Skeletal muscle tissue (tissue), 4 donors: ENCODE results near the gene SOBP. TPM values are rescaled to one million over a fixed set of nuclear protein-coding genes. Genes with fewer than 3 reads are reported as not detected.
"Not testable (repeated sequence)": the region's sequence is repeated elsewhere in the genome, so short reads cannot be mapped to it uniquely, and the experiment has no call there.

ENCODE experiments used
- H3K27ac ChIP-seq: one replicate; pipeline ENCODE4 v1.7.0; 2013; ENCODE audit warnings: mild to moderate bottlenecking, low read depth, low read length, inconsistent platforms
- H3K27me3 ChIP-seq, 3 donors: one replicate each; pipeline ENCODE4 v1.7.0; 2013; ENCODE audit warnings: low read length in 3 of 3; ENCODE audit not compliant: control insufficient read depth in 3 of 3, insufficient read depth in 3 of 3
- H3K36me3 ChIP-seq, 3 donors: one replicate each; pipeline ENCODE4 v1.7.0; 2013; ENCODE audit warnings: low read length in 3 of 3; ENCODE audit not compliant: control insufficient read depth in 3 of 3, insufficient read depth in 3 of 3
- H3K4me1 ChIP-seq, 3 donors: one replicate each; pipeline ENCODE4 v1.7.0; 2013; ENCODE audit warnings: low read length in 3 of 3, mild to moderate bottlenecking in 3 of 3; ENCODE audit not compliant: control insufficient read depth in 3 of 3, insufficient read depth in 3 of 3
- H3K4me3 ChIP-seq, 3 donors: one replicate each; pipeline ENCODE4 v1.7.0; 2013; ENCODE audit warnings: low read length in 3 of 3
- H3K9ac ChIP-seq, 3 donors: one replicate each; pipeline ENCODE4 v1.7.0; 2013; ENCODE audit warnings: low read length in 3 of 3, mild to moderate bottlenecking in 3 of 3, moderate library complexity in 2 of 3, low read depth in 1 of 3
- H3K9me3 ChIP-seq, 3 donors: one replicate each; pipeline ENCODE4 v1.7.0; 2013; ENCODE audit warnings: low read length in 3 of 3; ENCODE audit not compliant: control insufficient read depth in 3 of 3
- total RNA-seq: library from RNA; depleted of rRNA; stranded (reverse); fragments of >200 nt; gene quantifications from one replicate; pipeline ENCODE4 v1.2.3, GENCODE V29; 2014
- donor health status: Osteomylitis.

SOBP gene
- total RNA-seq, 1 donor from 2014 or later: 20.4 TPM

DNA sequence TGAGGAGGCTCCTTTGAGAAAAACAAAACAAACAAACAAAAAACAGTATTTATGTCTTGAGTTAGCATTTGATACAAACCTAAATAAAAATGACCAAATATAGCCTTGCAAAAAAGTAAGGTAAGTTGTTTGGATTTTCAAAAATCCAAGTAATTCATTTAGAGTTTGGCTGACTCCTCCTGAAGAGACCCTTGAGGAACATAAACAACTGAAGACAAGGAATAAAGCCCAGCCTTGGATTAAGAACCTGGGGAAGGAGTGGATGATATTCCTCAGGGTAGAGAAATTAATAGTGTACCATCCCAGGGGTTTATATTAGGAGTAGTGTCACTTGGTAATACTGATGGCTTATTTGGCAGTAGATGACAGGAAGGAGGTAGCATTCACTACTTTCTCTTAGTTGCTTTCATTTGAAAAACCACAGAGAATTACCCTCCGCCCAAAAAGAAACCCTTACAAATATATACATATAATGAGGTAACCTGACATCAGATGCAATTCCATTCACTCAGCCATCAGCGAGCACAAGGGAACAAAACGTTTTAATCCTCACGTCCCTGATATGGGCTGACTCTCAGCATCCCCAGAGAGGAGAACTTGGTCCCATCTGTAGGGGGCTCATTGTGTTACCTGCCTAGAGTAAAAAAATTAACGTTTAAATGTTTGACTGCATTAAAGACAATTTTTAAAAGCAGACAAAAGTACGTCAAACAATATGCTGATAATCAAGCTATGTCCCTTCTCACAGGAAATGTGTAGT, 57.0 kb downstream of the SOBP start:
- peaks cover 0 to 5% (median 0%) of the 10 kb centered on the region in 3 donors for H3K36me3 ChIP-seq
- H3K4me1 ChIP-seq: peaks cover 9 to 23% (median 16%) of the 10 kb centered on the region in 3 donors
- H3K9me3 ChIP-seq: no peaks in the 10 kb centered on the region
- no peaks in the 10 kb centered on the region for H3K27me3 ChIP-seq
- no peak overlapping the region for H3K9ac ChIP-seq
- no peak overlapping the region for H3K27ac ChIP-seq
- H3K4me3 ChIP-seq: no peak overlapping the region

DNA sequence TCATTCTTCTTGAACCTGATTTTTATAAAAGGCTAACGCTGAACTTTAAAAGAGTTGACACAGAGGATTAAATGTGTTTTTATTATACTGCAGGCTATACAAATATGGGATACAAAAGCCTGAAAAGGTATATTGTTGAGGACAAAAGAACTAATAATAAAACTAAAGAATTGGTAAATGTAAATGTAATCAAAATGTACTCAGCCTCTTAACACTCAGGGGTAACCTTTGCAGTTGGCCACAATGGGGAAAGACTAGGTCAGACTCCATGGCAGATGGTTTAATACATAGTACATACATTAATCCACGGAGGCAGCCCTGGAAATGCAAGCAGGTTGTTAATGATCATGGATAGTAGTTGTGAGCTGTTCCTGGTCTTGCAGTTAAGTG, 57.5 kb downstream of the SOBP start:
- H3K27ac ChIP-seq: no peak overlapping the region
- peaks cover 0 to 5% (median 0%) of the 10 kb centered on the region in 3 donors for H3K36me3 ChIP-seq
- H3K4me1 ChIP-seq: peaks cover 6 to 18% (median 11%) of the 10 kb centered on the region in 3 donors
- H3K9ac ChIP-seq: no peak overlapping the region
- H3K9me3 ChIP-seq: no peaks in the 10 kb centered on the region
- H3K4me3 ChIP-seq: no peak overlapping the region
- no peaks in the 10 kb centered on the region for H3K27me3 ChIP-seq

DNA sequence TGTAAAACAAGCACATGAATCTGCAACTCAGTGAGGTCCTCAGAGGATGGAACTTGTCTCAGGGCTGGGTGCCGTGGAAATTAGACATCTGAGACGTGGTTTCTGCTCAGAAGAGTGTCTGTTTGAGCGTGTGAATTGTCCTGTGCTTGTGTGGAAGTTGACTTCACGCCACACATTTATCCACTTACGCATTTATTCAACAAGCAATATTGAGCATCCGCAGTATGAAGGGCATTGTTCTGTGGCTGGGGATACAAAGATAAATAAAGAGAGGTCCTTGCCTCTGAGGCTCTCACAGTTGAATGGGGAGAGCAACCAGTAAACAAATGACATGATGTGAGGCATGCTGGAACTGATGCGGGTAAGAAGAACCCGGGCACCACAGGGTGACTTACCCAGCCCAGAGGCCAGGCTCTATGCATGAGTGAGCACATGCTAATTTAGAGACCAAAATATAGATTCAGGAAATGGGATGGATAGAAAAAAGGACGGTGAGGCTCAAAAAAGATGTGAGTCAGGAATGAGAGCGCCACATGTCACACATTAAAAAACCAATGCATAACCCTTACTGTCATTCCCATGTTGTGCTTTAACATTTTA, 60.4 kb downstream of the SOBP start:
- Histone ChIP-seq H3K27me3 (no peaks in the 10 kb centered on the region), H3K9me3 (no peaks in the 10 kb centered on the region), H3K4me3 (no peak overlapping the region)

DNA sequence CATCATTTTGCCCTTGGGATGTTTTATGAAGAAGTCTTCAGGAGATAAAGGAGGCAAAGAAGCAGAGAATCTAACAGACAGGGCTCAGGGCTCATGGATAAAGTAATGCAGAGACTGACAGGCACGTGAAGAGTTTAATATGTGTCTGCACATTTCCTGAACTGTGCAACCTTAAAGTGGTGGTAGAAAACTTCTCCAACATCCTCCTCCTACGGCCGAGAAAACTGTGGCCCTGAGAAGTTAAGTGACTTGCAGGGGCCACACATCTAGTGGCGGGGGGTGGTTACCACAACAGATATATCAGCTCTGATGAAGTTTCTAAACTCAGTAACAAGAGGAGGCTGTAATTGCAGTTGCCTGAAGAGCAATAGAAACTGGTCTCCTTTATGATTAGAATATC, 61.0 kb downstream of the SOBP start:
- Histone ChIP-seq H3K27me3 (no peaks in the 10 kb centered on the region), H3K4me1 (peaks cover 0 to under 1% (median 0%) of the 10 kb centered on the region in 3 donors), H3K27ac (no peak overlapping the region), H3K4me3 (no peak overlapping the region), H3K36me3 (peaks cover 0 to 5% (median 5%) of the 10 kb centered on the region in 3 donors), H3K9me3 (no peaks in the 10 kb centered on the region), H3K9ac (no peak overlapping the region)

More for the DNA sequence above, 60.4 kb downstream of the SOBP start:
- H3K36me3 ChIP-seq: peaks cover 0 to 5% (median 4%) of the 10 kb centered on the region in 3 donors
- no peak overlapping the region for H3K27ac ChIP-seq
- H3K4me1 ChIP-seq: peaks cover 0 to 6% (median 0%) of the 10 kb centered on the region in 3 donors
- no peak overlapping the region for H3K9ac ChIP-seq

DNA sequence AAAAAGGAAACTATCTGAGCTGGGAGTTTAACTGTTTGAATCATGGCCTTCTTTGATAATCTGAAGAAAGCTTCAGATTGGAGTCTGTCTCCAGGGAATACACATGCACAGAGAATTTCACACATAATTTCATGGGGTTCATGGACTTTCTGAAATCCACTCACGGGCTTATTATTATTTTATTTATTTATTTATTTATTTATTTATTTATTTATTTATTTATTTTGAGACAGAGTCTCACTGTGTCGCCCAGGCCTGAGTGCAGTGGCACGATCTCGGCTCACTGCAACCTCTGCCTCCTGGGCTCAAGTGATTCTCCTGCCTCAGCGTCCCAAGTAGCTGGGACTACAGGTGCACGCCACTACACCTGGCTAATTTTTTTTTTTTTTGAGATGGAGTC, 63.2 kb downstream of the SOBP start:
- not testable (repeated sequence) for H3K4me1 ChIP-seq, H3K27ac ChIP-seq, H3K4me3 ChIP-seq, H3K9me3 ChIP-seq, H3K36me3 ChIP-seq, H3K27me3 ChIP-seq, H3K9ac ChIP-seq

DNA sequence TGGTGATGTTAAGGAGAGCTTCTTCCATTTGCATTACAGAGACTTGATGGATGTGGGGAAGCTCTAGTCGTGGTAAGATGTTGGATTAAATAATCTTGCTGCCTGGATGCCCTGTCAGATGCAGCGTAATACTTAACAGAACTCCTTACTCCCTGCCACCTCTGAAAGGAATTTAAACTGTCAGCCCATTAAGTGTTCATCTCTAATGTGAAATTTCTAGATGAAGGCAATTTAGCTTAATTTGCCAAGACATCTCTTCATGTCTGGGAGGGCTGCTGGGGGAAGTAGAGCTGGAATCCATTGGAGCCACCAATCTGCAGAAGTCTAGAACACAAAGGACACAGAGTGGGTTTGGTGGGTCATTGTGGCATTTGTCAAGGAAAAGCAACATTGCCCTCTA, 64.4 kb downstream of the SOBP start:
- no peak overlapping the region for H3K27ac ChIP-seq
- H3K36me3 ChIP-seq: peaks cover 0 to 5% (median 5%) of the 10 kb centered on the region in 3 donors
- H3K27me3 ChIP-seq: no peaks in the 10 kb centered on the region
- H3K4me3 ChIP-seq: no peak overlapping the region
- no peaks in the 10 kb centered on the region for H3K4me1 ChIP-seq
- H3K9ac ChIP-seq: no peak overlapping the region
- H3K9me3 ChIP-seq: no peaks in the 10 kb centered on the region

DNA sequence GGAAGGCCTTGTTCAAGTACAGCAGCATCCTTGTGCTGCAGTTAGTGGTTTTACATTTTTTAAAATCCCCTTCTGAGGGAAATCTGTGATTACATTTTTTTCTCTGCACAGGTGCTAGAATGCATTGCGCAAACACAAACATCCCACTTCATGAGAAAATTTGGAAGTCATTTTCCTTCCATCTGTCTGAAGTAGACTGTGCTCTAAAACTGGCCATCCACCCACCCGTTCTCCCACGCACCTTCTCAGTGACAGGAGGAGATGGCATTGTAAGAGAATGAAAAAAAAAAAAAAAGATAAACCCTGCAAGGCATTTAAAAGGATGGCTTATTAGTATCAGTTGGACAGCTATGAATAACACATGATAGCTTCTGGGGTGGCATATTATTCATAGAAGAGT, 65.0 kb downstream of the SOBP start:
- Histone ChIP-seq H3K4me3 (no peak overlapping the region), H3K36me3 (peaks cover 0 to 5% (median 2%) of the 10 kb centered on the region in 3 donors), H3K4me1 (no peaks in the 10 kb centered on the region), H3K27ac (no peak overlapping the region), H3K9me3 (no peaks in the 10 kb centered on the region), H3K27me3 (no peaks in the 10 kb centered on the region), H3K9ac (no peak overlapping the region)

DNA sequence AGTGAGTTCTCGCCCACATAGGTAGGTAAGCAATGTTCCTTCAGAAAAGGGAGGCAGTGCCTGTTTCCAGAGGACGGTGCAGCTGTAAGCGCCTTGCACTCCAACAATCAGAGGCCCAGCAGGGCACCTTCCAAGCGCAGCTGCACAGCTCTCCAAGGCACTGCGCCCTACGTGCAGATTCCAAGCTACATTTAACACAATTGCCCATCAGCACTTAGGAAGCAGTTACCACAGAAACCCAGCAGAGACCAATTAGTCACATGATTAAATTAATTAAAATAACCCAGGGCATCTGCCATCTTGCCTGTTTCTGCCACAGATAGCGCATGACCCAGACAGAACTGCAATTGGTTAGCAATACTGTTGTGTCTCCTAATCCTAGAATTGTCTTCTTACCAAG, 65.5 kb downstream of the SOBP start:
- no peak overlapping the region for H3K4me3 ChIP-seq
- H3K9ac ChIP-seq: no peak overlapping the region
- no peaks in the 10 kb centered on the region for H3K27me3 ChIP-seq
- peaks cover 0 to 5% (median 0%) of the 10 kb centered on the region in 3 donors for H3K36me3 ChIP-seq
- no peaks in the 10 kb centered on the region for H3K9me3 ChIP-seq
- no peak overlapping the region for H3K27ac ChIP-seq
- H3K4me1 ChIP-seq: no peaks in the 10 kb centered on the region

DNA sequence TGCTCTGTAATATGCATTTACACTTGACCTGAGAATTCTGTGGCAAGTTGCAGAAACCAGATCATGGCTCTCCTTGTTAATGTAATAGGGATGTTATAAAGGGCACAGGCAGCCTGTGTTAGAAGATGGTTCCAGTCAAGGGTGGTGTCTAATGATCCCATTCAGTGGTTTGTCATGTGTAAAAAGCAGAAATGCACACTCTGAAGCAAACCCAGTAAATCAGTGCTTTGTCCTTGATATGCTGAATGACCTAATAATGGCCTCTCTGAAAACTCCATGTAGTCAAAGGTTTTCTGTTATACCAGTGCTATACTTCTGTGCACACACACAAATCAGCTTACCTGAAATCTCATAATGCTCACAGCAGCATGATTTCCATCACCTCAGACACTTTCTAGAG, 66.2 kb downstream of the SOBP start:
- Histone ChIP-seq H3K36me3 (peaks cover 0 to 5% (median 0%) of the 10 kb centered on the region in 3 donors), H3K4me1 (no peaks in the 10 kb centered on the region), H3K27ac (no peak overlapping the region), H3K27me3 (no peaks in the 10 kb centered on the region), H3K4me3 (no peak overlapping the region), H3K9me3 (no peaks in the 10 kb centered on the region), H3K9ac (no peak overlapping the region)

DNA sequence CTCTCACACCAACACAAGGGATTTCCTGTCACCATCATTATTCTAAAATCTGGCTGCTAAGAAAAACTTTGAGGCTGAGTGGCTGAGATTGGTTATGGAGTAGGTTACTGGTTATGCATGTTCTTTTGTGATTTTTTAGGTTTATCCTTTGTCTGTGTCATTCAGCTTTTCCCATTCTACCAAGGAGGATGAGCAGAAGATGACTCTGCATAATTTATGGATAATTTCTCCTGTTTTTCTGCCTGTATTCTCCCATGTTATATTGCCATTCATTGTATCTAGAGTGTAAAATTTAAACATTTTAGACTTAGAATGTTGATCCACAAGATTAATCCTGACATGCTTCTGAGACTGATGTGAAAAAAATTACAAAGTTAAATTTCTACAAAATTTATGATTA, 67.8 kb downstream of the SOBP start:
- Histone ChIP-seq H3K27me3 (no peaks in the 10 kb centered on the region), H3K4me3 (no peak overlapping the region), H3K9me3 (no peaks in the 10 kb centered on the region), H3K36me3 (peaks cover 0 to 5% (median 0%) of the 10 kb centered on the region in 3 donors), H3K4me1 (no peaks in the 10 kb centered on the region), H3K9ac (no peak overlapping the region), H3K27ac (no peak overlapping the region)
